Thoracic aorta (tissue), 2 donors: ENCODE results near the gene FAM13C. TPM values are rescaled to one million over a fixed set of nuclear protein-coding genes. Genes with fewer than 3 reads are reported as not detected.
A peak's percentile ranks its signal among the peaks of the same experiment; 100 is the strongest.

Source experiments
- ATAC-seq: fragments of 150-250 bp; one replicate; pipeline ENCODE4 v1.8.0; 2017; ENCODE audit warnings: low read depth; ENCODE audit not compliant: insufficient number of reproducible peaks, low FRiP score
- DNase-seq: peaks from one replicate; pipeline ENCODE4 v3.0.0-alpha.2; 2020; ENCODE audit warnings: low spot score
- H3K27ac ChIP-seq, 2 donors: fragments of 200-600 bp; sonication (generic); 1 replicate in 1 of 2; 2 replicates in 1 of 2; pipeline ENCODE4 v1.5.1; 2016; ENCODE audit warnings: mild to moderate bottlenecking in 2 of 2, moderate library complexity in 2 of 2
- H3K27me3 ChIP-seq: fragments of 200-600 bp; sonication (generic); replicated peaks from 2 replicates; pipeline ENCODE4 v1.6.0; 2016; ENCODE audit warnings: mild to moderate bottlenecking; ENCODE audit not compliant: insufficient read depth
- H3K36me3 ChIP-seq: fragments of 200-600 bp; sonication (generic); one replicate; pipeline ENCODE4 v1.5.1; 2016
- H3K4me1 ChIP-seq, 2 donors: fragments of 200-600 bp; sonication (generic); 1 replicate in 1 of 2; 2 replicates in 1 of 2; pipeline versions ENCODE4 v1.5.1 to v1.6.0; 2016; ENCODE audit warnings: low read depth in 2 of 2, mild to moderate bottlenecking in 1 of 2; ENCODE audit not compliant: control insufficient read depth in 1 of 2
- H3K4me3 ChIP-seq: fragments of 200-600 bp; sonication (generic); 2 replicates; pipeline ENCODE4 v1.5.1; 2016; ENCODE audit warnings: mild to moderate bottlenecking
- H3K9me3 ChIP-seq: fragments of 200-600 bp; sonication (generic); 2 replicates; pipeline ENCODE4 v1.5.1; 2016
- total RNA-seq, 2 donors: library from RNA; depleted of rRNA; stranded (reverse); fragments of >200 nt; gene quantifications; one replicate each; pipeline versions ENCODE4 v1.1.0 to v1.2.3, GENCODE V29; 2016
- TF ChIP-seq, protein P1 (sequence below): fragments of 200-600 bp; sonication (generic); IDR thresholded peaks from one replicate; pipeline ENCODE4 v1.5.1; 2019; ENCODE audit warnings: antibody characterized with exemption

FAM13C gene
- total RNA-seq, 2 donors from 2014 or later = 20.4 to 30.9 TPM

GRCh38 chr10:59395984-59396383, 33.6 kb upstream of the FAM13C start:
- Histone ChIP-seq H3K4me1 (peaks cover 2 to 6% of the 10 kb centered on the region in 2 donors), H3K27me3 (no peaks in the 10 kb centered on the region), H3K4me3 (no peak overlapping the region), H3K36me3 (no peaks in the 10 kb centered on the region), H3K27ac (no peak overlapping the region), H3K9me3 (no peaks in the 10 kb centered on the region)
- no peak for DNase-seq
- ATAC-seq = no peak
- TF ChIP-seq, protein P1, sequence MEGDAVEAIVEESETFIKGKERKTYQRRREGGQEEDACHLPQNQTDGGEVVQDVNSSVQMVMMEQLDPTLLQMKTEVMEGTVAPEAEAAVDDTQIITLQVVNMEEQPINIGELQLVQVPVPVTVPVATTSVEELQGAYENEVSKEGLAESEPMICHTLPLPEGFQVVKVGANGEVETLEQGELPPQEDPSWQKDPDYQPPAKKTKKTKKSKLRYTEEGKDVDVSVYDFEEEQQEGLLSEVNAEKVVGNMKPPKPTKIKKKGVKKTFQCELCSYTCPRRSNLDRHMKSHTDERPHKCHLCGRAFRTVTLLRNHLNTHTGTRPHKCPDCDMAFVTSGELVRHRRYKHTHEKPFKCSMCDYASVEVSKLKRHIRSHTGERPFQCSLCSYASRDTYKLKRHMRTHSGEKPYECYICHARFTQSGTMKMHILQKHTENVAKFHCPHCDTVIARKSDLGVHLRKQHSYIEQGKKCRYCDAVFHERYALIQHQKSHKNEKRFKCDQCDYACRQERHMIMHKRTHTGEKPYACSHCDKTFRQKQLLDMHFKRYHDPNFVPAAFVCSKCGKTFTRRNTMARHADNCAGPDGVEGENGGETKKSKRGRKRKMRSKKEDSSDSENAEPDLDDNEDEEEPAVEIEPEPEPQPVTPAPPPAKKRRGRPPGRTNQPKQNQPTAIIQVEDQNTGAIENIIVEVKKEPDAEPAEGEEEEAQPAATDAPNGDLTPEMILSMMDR = no peak

GRCh38 chr10:59393349-59393748, 31.0 kb upstream of the FAM13C start:
- Histone ChIP-seq H3K27me3 (no peaks in the 10 kb centered on the region), H3K27ac (no peak overlapping the region), H3K9me3 (no peaks in the 10 kb centered on the region), H3K4me3 (no peak overlapping the region), H3K36me3 (no peaks in the 10 kb centered on the region), H3K4me1 (peaks cover 5 to 19% of the 10 kb centered on the region in 2 donors)
- no peak for ATAC-seq
- TF ChIP-seq, protein P1 = no peak
- no peak for DNase-seq

DNA sequence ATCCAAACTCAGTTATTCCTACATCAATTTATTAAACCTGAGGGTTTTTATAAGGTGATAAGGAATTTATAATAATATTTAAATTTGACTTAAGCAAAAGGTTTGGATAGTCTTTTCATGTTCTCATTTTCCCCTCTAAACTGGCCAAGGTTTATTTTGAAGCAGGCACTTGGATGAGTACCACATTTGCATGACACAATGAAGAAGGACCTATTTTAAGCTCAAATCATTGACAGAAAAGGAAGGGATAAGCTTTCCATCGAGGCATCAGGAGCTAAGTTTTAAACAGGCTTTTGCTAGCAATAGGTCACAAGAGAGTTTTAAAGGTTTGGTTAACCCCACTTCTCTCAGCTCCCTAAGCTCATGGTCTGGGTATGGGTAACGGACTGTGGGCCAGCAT, 28.7 kb upstream of the FAM13C start:
- DNase-seq (no peak), ATAC-seq (no peak)
- H3K4me1 ChIP-seq = peaks cover 8 to 36% of the 10 kb centered on the region in 2 donors
- TF ChIP-seq, protein P1 = no peak
- no peaks in the 10 kb centered on the region for H3K36me3 ChIP-seq
- no peaks in the 10 kb centered on the region for H3K27me3 ChIP-seq
- H3K27ac ChIP-seq = peak overlapping the region; percentile 7 to 50
- no peak overlapping the region for H3K4me3 ChIP-seq
- H3K9me3 ChIP-seq = no peaks in the 10 kb centered on the region

- no peak for ATAC-seq
- Histone ChIP-seq H3K4me3 (no peak overlapping the region), H3K36me3 (no peaks in the 10 kb centered on the region), H3K9me3 (no peaks in the 10 kb centered on the region), H3K27ac (peak overlapping the region; percentile 80 to 88), H3K4me1 (peaks cover 8 to 38% of the 10 kb centered on the region in 2 donors), H3K27me3 (no peaks in the 10 kb centered on the region)
- no peak for DNase-seq
- TF ChIP-seq, protein P1 = no peak
Measured at GRCh38 chr10:59388671-59388976, 26.3 kb upstream of the FAM13C start.

GRCh38 chr10:59387951-59388670, 25.8 kb upstream of the FAM13C start:
- Histone ChIP-seq H3K4me3 (no peak overlapping the region), H3K27me3 (no peaks in the 10 kb centered on the region), H3K27ac (peak overlapping the region; percentile 80 to 88), H3K36me3 (no peaks in the 10 kb centered on the region), H3K4me1 (peaks cover 13 to 43% of the 10 kb centered on the region in 2 donors), H3K9me3 (no peaks in the 10 kb centered on the region)
- TF ChIP-seq, protein P1 = no peak
- DNase-seq (no peak), ATAC-seq (peak; percentile 64)
